SU-DHL-6 (cell line): ENCODE results near the gene P2RX3.

Experiments used
- H2AFZ ChIP-seq: fragments of 200-600 bp; sonication (generic); 2 replicates; pipeline ENCODE4 v1.6.1; 2014; ENCODE audit warnings: low read depth, mild to moderate bottlenecking, moderate library complexity, mixed read lengths, antibody characterized with exemption, low read length; ENCODE audit not compliant: severe bottlenecking
- H3F3A ChIP-seq: fragments of 200-600 bp; shearing (Covaris generic); 2 replicates; pipeline ENCODE4 v1.6.0; 2016; ENCODE audit warnings: antibody characterized with exemption, mild to moderate bottlenecking; ENCODE audit not compliant: insufficient read depth
- H3K27ac ChIP-seq: fragments of 200-600 bp; sonication (generic); 2 replicates; pipeline ENCODE4 v1.5.1; 2016; ENCODE audit warnings: low read depth, mild to moderate bottlenecking, low read length, moderate library complexity, mixed read lengths
- H3K27me3 ChIP-seq: fragments of 200-600 bp; sonication (generic), shearing (Covaris generic); 2 replicates; pipeline ENCODE4 v1.6.0; 2014; ENCODE audit warnings: mild to moderate bottlenecking, low read length
- H3K36me3 ChIP-seq: fragments of 200-600 bp; sonication (generic); 2 replicates; pipeline ENCODE4 v1.6.1; 2014; ENCODE audit warnings: mild to moderate bottlenecking, low read length, mixed read lengths
- H3K4me2 ChIP-seq: fragments of 300-600, 200-600 bp; shearing (Covaris generic), sonication (generic); 2 replicates; pipeline ENCODE4 v1.6.0; 2014; ENCODE audit warnings: low read length, low read depth, mild to moderate bottlenecking; ENCODE audit not compliant: poor library complexity, severe bottlenecking
- H3K4me3 ChIP-seq: fragments of 200-600 bp; sonication (generic); 2 replicates; pipeline ENCODE4 v1.5.1; 2014; ENCODE audit warnings: antibody characterized with exemption, low read length, mild to moderate bottlenecking, mixed read lengths; ENCODE audit not compliant: insufficient read depth, poor library complexity, severe bottlenecking
- H3K79me2 ChIP-seq: fragments of 200-600 bp; sonication (generic); 2 replicates; pipeline ENCODE4 v1.6.1; 2014; ENCODE audit warnings: mild to moderate bottlenecking, low read length, moderate library complexity; ENCODE audit not compliant: insufficient read depth
- H3K9ac ChIP-seq: fragments of 200-600 bp; sonication (generic); 2 replicates; pipeline ENCODE4 v1.7.0; 2014; ENCODE audit warnings: mild to moderate bottlenecking, low read length
- H3K9me2 ChIP-seq: fragments of 200-600 bp; sonication (generic); replicated peaks from 2 replicates; pipeline ENCODE4 v1.6.1; 2014; ENCODE audit warnings: low read length; ENCODE audit not compliant: insufficient read depth
- H3K9me3 ChIP-seq: fragments of 200-600 bp; sonication (generic); 2 replicates; pipeline ENCODE4 v1.6.1; 2014; ENCODE audit warnings: low read length, mixed read lengths; ENCODE audit not compliant: insufficient read depth
- H4K20me1 ChIP-seq: fragments of 200-600 bp; sonication (generic); 2 replicates; pipeline ENCODE4 v1.6.1; 2014; ENCODE audit warnings: low read depth, mild to moderate bottlenecking, antibody characterized with exemption, low read length, moderate library complexity, mixed read lengths
- CTCF ChIP-seq: fragments of 200-600 bp; sonication (generic); IDR thresholded peaks from one replicate; pipeline ENCODE4 v1.5.1; 2017; ENCODE audit warnings: antibody characterized with exemption, mild to moderate bottlenecking, low read length, moderate library complexity; ENCODE audit not compliant: insufficient read depth, poor library complexity, severe bottlenecking
- EZH2phosphoT487 ChIP-seq: fragments of 200-600 bp; sonication (generic), shearing (Covaris generic); conservative IDR thresholded peaks from 2 replicates; pipeline ENCODE4 v1.6.1; 2018; ENCODE audit warnings: mild to moderate bottlenecking, antibody characterized with exemption, low read length, moderate library complexity, mixed read lengths

P2RX3 gene

GRCh38 chr11:57300785-57301184, 37.4 kb upstream of the P2RX3 start:
- H3K36me3 ChIP-seq = no peaks in the 10 kb centered on the region

GRCh38 chr11:57301711-57302423, 36.3 kb upstream of the P2RX3 start:
- Histone ChIP-seq H3F3A (no peaks in the 10 kb centered on the region), H2AFZ (no peak overlapping the region), H4K20me1 (no peaks in the 10 kb centered on the region), H3K9ac (no peak overlapping the region), H3K27me3 (no peaks in the 10 kb centered on the region), H3K4me3 (no peak overlapping the region), H3K4me2 (no peak overlapping the region), H3K79me2 (no peaks in the 10 kb centered on the region), H3K9me2 (no peaks in the 10 kb centered on the region), H3K36me3 (no peaks in the 10 kb centered on the region), H3K9me3 (no peaks in the 10 kb centered on the region), H3K27ac (no peak overlapping the region)
- TF ChIP-seq CTCF (no peak), EZH2phosphoT487 (no peak)

More at GRCh38 chr11:57300785-57301184, 37.4 kb upstream of the P2RX3 start:
- TF ChIP-seq CTCF (no peak), EZH2phosphoT487 (no peak)
- no peaks in the 10 kb centered on the region for H3K9me3 ChIP-seq
- no peak overlapping the region for H2AFZ ChIP-seq
- H3K9me2 ChIP-seq = no peaks in the 10 kb centered on the region
- no peak overlapping the region for H3K27ac ChIP-seq
- H3K9ac ChIP-seq = no peak overlapping the region
- H3F3A ChIP-seq = no peaks in the 10 kb centered on the region
- H4K20me1 ChIP-seq = no peaks in the 10 kb centered on the region
- H3K4me3 ChIP-seq = no peak overlapping the region
- H3K27me3 ChIP-seq = no peaks in the 10 kb centered on the region
- H3K79me2 ChIP-seq = no peaks in the 10 kb centered on the region
- no peak overlapping the region for H3K4me2 ChIP-seq

GRCh38 chr11:57302489-57302888, 35.7 kb upstream of the P2RX3 start:
- Histone ChIP-seq H3K27ac (no peak overlapping the region), H4K20me1 (no peaks in the 10 kb centered on the region), H3K9ac (no peak overlapping the region), H3K27me3 (no peaks in the 10 kb centered on the region), H3K9me2 (no peaks in the 10 kb centered on the region), H3K79me2 (no peaks in the 10 kb centered on the region), H3K4me2 (no peak overlapping the region), H3K36me3 (no peaks in the 10 kb centered on the region), H3K4me3 (no peak overlapping the region), H2AFZ (no peak overlapping the region), H3K9me3 (no peaks in the 10 kb centered on the region), H3F3A (no peaks in the 10 kb centered on the region)
- TF ChIP-seq CTCF (no peak), EZH2phosphoT487 (no peak)
